PFSK-1 (cell line): Measurements from ENCODE around the gene PARP3.

Experiments used
- FOXP2 ChIP-seq: optimal IDR thresholded peaks from 2 replicates; pipeline ENCODE3; 2011; ENCODE audit warnings: borderline replicate concordance, control low read depth, inconsistent platforms; ENCODE audit not compliant: insufficient read depth; ENCODE audit errors: extremely low read length, extremely low read depth
- POLR2AphosphoS5 ChIP-seq: IDR thresholded peaks from 2 replicates; pipeline ENCODE4 v1.6.1; 2012; ENCODE audit warnings: low read depth, mild to moderate bottlenecking, control low read depth, low read length, moderate library complexity
- SIN3A ChIP-seq: IDR thresholded peaks from 2 replicates; pipeline ENCODE4 v1.6.1; 2012; ENCODE audit warnings: mild to moderate bottlenecking, low read length, moderate library complexity, borderline replicate concordance; ENCODE audit not compliant: insufficient read depth
- TAF1 ChIP-seq: IDR thresholded peaks from 2 replicates; pipeline ENCODE4 v1.6.1; 2012; ENCODE audit warnings: low read length, control low read depth, borderline replicate concordance; ENCODE audit not compliant: insufficient read depth
- TF ChIP-seq, protein P1 (sequence below), 2 experiments: IDR thresholded peaks; 2 replicates each; pipeline versions ENCODE4 v1.6.1 to v1.8.0; 2011 to 2012; ENCODE audit warnings: low read depth in 2 of 2, low read length in 2 of 2, control low read depth in 1 of 2, inconsistent platforms in 1 of 2, mild to moderate bottlenecking in 1 of 2, moderate library complexity in 1 of 2; ENCODE audit not compliant: insufficient read depth in 1 of 2

PARP3 gene

DNA sequence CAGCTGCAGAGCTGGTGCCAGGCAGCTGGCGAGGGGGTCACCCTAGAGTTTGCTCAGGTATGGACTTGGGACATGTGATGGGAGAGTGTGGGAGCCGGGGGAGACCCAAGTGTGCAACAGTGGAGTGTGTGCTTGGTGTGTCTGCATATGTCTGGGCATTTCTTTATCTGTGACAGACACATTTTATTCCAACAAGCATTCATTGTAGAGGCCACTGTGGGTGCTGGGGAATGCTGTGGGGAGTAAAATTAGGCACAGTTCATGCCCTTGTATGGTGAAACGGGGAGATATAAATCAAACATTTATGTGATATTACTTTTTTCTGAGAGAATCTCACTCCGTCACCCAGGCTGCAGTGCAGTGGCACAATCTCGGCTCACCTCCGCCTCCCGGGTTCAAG lies 45.4 kb downstream of the PARP3 start:
- no peak for TF ChIP-seq TAF1
- TF ChIP-seq, protein P1, sequence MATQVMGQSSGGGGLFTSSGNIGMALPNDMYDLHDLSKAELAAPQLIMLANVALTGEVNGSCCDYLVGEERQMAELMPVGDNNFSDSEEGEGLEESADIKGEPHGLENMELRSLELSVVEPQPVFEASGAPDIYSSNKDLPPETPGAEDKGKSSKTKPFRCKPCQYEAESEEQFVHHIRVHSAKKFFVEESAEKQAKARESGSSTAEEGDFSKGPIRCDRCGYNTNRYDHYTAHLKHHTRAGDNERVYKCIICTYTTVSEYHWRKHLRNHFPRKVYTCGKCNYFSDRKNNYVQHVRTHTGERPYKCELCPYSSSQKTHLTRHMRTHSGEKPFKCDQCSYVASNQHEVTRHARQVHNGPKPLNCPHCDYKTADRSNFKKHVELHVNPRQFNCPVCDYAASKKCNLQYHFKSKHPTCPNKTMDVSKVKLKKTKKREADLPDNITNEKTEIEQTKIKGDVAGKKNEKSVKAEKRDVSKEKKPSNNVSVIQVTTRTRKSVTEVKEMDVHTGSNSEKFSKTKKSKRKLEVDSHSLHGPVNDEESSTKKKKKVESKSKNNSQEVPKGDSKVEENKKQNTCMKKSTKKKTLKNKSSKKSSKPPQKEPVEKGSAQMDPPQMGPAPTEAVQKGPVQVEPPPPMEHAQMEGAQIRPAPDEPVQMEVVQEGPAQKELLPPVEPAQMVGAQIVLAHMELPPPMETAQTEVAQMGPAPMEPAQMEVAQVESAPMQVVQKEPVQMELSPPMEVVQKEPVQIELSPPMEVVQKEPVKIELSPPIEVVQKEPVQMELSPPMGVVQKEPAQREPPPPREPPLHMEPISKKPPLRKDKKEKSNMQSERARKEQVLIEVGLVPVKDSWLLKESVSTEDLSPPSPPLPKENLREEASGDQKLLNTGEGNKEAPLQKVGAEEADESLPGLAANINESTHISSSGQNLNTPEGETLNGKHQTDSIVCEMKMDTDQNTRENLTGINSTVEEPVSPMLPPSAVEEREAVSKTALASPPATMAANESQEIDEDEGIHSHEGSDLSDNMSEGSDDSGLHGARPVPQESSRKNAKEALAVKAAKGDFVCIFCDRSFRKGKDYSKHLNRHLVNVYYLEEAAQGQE (IDR thresholded peaks at IDR 0.05; ENCODE audit: insufficient read depth in 1 of 2, low read depth in 2 of 2, low read length in 2 of 2), result no peak
- no peak for TF ChIP-seq POLR2AphosphoS5
- TF ChIP-seq FOXP2, result no peak
- no peak for TF ChIP-seq SIN3A

GRCh38 chr3:51988286-51989146 lies 46.4 kb downstream of the PARP3 start:
- no peak for TF ChIP-seq POLR2AphosphoS5
- no peak for TF ChIP-seq FOXP2
- no peak for TF ChIP-seq TAF1
- TF ChIP-seq, protein P1 (IDR thresholded peaks at IDR 0.05; ENCODE audit: insufficient read depth in 1 of 2, low read depth in 2 of 2, low read length in 2 of 2), result no peak
- no peak for TF ChIP-seq SIN3A

DNA sequence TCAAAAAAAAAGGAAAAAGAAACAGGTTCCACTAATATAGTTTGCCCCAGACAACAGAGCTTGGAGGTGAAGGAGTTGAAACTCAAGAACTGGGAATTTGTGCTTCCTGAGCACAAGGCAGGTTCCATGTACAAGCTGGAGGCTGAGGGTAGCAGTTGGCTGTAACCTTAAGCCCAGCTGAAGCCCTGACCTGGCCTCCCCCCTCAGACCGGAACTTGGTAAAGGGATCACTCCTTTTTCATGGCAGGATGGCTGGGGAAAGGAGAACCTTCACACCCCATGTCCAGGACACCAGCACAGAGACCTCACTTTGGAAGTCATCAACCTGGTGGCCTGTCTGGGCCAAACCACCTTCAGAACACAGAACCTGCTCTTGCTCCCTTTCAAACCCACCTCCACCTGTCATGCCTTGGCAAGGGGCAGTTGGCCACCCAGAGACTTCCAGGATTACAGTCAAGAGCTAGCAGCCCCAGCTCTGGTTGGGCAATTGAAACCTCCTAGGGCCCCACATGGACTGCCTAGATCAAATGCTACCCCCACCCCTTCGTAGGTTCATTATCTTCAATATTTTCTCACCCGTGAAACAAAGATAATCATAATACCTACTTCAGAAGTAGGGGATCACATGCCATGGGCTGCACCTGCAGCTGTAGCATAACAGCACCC lies 50.0 kb downstream of the PARP3 start:
- no peak for TF ChIP-seq SIN3A
- TF ChIP-seq POLR2AphosphoS5, result peak; percentile 72

DNA sequence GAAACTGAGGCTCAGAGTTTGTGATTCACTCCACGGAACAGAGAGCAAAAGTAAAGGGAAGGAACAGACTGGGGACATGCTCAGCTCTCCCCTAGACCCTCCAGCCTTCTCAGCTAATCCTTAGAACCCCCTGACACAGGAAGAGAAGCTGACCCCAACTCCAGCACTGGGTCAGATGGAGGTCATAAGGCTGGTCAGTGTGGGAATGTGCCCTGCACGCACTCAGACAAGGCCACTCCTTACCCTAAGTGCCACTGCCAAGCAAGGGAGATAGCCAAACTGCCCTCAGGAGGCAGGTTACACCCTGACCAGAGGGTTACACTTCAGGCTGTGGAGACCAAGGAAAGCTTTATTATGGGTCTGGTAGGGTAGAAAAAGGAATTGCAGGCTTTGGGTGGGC lies 52.4 kb downstream of the PARP3 start:
- 0 out of 2 replicates have a peak, but pooled peaks have one; percentile 4 for TF ChIP-seq POLR2AphosphoS5
- TF ChIP-seq TAF1, result no peak
- TF ChIP-seq FOXP2, result no peak
- TF ChIP-seq, protein P1 (IDR thresholded peaks at IDR 0.05; ENCODE audit: insufficient read depth in 1 of 2, low read depth in 2 of 2, low read length in 2 of 2), result no peak

DNA sequence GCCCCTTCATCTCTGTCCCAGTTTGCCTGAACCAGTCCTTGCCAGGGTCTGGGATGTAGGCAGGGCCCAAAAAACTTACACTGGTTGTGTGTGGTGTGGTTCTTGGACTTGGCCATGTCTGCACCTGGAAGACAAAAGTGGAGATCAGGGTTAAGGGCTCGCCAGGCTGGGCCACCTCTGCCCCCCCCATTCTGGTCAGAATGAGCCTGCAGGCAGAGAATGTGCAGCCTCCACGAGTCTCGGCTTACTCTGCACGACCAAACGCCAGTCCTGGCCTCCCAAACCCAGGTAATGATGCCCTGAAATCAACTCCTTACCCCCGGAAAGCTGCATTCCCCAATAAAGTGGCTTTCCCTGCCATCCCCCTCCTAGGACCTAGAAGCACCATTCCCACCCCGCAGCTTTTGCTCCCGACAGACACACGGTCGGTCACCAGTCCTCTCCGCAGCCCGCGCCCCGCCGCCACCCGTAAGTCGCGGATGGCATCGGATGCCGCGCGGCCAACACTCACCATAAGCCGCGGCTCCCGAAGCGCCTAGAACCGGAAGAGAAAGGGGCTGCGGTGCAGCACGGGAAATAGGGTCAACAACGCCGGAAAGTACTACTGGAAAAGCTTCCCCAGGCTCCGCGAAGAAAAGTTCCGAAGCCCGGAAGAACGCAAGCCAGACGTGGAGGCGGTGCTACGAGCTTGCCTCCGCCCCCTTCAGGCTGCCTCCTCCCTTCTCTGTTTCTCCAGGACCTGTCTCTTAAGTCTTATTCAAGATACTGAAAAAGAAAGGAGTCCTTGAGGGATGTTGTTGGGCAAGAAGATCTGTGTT lies 53.4 kb downstream of the PARP3 start, which contains the start of gene RPL29:
TSS of gene RPL29 (minus strand) at position 550 of the 818 bp plus-strand sequence. CDS start at position 116, 434 bp downstream.
- TF ChIP-seq SIN3A (peak; percentile 36; the same call in 1 of the 2 replicates), FOXP2 (no peak), POLR2AphosphoS5 (peak; percentile 96), TAF1 (peak; percentile 98)
- TF ChIP-seq, protein P1 (IDR thresholded peaks at IDR 0.05; ENCODE audit: insufficient read depth in 1 of 2, low read depth in 2 of 2, low read length in 2 of 2), result peak; percentile 46 to 79; a peak in 3 of 4 replicates
